GM21367 (cell line): Measurements from ENCODE around the gene ACAD8.
"Not testable (repeated sequence)": the region's sequence is repeated elsewhere in the genome, so short reads cannot be mapped to it uniquely, and the experiment has no call there.

Source experiments
- ATAC-seq: cut with Tn5 transposase; IDR thresholded peaks from one replicate; pipeline ENCODE4 v1.9.1; 2021; ENCODE audit not compliant: unreplicated experiment

The ACAD8 gene

DNA sequence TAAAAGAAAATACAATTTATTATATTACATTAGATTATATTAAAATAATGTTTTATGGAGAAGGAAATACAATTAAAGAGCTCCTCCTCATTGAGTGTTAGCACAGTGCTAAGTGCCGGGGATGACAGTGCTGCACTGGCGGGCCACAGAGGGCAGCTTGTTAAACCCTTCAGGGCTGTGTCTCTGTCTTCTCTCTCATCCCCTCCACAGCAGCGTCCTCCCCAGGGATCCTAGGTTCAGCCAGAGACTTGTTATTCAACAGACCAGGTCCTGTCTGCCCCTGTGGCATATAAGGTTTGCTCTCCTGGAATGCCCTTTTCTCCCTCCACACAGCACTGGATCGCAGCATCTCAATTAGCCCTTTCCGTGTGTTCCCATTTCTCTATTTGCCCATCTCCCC is 14.4 kb upstream of the ACAD8 start:
- no peak for ATAC-seq

DNA sequence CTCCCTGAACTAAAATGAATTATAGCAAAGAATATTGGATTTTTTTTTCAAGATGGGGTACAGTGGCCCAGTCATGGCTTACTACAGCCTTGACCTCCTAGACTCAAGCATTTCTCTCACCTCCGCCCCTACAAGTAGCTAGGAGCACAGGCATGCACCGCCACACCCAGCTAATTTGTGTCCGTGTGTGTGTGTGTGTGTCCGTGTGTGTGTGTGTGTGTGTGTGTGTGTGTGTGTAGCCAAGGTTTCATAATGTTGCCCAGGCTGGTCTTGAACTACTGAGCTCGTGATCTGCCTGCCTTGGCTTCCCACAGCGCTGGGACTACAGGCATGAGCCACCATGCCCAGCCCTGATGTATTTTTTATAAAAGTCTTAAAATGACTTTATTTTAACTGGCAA is 12.8 kb upstream of the ACAD8 start:
- ATAC-seq, result no peak

DNA sequence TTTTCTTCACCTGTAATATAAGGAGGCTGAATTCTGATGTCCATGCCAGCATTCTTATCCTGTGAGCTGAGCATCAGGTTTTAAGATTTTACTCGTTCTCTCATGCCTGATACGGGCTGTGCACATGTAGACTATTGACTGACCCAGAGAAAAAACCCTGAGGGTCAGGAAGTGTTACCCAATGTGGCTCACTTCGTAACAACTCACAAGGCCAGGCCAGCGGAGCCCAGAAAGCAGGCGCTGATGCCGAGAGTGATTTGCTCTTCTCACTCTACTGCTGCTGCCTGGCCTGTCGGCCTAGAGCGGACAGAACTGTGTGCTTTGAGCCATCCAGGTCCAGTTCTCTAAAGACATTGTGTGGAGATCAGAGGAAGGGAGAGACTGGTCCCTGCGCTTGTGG is 11.0 kb upstream of the ACAD8 start:
- ATAC-seq, result no peak

DNA sequence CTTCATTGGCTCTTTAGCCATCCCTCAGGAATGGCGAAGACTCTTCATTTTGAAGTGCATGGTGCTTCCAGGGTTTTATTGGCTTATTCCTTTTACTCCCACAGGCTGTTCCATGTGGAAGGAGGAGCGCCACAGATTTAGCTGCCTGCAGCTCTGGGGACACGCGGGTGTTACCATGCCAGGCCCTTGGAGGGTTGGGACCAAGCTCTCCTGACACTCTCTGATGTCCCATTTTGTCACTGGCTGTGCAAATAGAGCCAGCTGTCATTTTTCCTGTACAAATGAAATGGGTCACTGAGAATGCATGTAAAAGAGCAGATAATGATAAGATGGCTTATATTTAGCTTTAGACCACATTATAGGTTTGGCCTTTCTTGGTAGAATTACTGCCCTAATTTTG is 9.5 kb upstream of the ACAD8 start:
- no peak for ATAC-seq

DNA sequence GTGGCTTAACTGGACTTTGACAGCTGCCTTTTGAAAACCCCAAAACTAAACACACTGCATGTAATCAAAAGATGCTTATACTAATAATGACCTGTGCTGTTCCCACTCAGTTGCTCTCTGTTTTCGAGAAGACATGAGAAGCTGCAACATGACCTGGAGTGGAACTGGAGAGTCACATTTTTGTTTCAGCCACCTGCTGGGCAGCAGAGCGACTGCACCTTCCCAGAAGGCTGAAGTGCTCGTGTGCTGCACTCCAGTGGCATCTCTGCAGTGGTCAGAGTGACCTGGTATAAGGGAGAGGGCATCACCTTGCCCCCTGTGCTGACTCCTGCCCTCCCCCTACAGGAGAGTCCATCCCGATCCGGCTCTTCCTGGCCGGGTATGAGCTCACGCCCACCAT is 8.8 kb upstream of the ACAD8 start:
- peak; percentile 86 for ATAC-seq

DNA sequence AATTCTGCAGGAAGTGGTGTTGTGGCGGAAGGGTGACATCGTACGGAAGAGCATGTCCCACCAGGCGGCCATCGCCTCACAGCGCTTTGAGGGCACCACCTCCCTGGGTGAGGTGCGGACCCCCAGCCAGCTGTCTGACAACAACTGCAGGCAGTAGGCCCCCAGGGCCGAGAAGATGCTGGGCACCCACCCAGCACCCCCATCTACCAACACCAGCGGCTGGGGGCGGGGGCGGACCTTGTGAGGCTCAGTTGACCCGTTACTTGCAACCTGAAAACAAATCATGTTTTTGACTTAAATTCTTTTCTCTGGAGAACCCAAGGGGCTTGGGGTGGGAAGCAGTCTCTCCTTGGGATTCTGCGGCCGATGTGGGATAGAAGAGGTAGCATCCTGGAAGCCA is 7.9 kb upstream of the ACAD8 start:
- no peak for ATAC-seq

DNA sequence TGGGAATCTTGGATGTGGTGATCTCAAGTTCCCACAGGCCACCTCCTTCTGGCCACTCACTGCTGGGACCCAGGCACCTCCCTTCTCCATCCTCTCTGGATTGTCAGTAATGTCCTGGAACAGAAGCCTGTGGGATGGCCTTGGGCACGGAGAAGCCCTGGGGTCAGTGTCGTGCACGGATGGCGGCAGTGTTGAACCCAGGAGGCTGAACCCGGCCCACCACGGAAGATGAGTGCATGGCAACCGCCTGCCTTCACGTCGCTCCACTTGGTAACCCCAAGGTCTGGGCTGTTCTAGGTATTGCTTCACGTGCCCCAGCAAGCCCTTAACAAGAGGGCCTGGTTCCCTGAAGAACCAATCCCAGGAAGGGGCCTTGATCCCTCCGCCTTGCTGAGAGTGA is 7.3 kb upstream of the ACAD8 start:
- no peak for ATAC-seq

DNA sequence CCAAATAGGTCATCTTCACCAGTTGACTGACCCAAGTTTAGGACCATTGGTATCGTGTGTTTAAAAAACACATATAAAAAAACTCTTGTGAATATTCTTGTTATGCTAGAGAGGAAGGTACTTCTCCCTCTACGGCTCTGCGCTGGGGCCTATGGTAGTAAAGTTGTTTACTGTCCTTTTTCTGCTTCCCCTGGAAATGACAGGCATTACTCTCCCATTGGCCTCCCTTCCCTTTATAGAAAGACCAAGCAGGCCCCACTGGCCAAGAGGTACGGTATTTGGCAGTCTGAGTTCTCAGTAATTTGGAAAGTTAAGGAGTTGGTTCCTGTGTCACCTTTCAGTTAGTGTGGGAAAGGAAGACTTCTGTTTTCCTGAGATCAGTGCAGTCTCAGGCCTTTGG is 6.7 kb upstream of the ACAD8 start:
- no peak for ATAC-seq

DNA sequence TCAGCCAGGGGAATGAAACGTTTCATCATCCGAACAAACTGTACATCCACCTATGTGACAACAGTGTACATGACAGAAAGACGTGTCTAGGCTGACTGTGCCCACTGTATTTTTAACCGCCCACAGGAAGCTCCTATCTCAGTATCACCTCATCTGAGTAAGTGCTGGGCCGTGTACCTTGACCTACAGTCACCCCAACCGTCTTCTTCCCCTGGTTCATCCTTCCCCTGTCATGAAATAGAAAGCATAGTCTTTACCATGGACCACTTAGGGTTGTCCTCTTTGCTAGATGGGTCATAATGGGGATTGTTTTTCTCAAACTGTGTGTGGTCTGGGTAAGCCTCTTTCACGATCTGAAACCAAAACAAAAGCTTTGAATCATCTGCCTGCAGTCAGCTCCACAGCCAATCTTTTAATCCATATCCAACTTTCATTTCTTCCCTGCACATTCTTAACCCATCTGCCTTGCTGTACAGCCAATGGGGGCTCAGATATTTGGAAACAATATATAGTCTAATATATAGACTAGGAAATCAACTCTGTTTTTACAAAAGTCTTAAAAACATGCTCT is 4.4 kb upstream of the ACAD8 start:
- ATAC-seq, result no peak

DNA sequence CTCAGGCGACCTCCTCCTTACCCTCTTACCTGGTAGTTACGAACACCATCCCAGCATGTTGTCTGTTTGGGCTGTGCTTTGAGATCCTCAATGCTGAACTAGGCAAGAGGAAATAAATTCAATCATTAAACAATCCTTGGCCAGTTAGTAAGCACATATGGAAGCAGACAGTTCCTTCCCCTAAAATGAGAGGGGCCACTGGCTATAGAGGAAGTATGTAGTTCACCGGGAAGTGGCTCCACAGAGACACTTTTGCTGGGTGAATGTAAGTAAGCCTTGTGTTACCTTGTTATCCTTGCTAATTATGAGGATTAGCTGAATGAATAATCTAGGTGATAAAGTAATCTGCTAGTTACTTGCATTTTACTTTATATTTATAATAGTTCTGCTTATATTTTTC is 3.1 kb upstream of the ACAD8 start:
- no peak for ATAC-seq

DNA sequence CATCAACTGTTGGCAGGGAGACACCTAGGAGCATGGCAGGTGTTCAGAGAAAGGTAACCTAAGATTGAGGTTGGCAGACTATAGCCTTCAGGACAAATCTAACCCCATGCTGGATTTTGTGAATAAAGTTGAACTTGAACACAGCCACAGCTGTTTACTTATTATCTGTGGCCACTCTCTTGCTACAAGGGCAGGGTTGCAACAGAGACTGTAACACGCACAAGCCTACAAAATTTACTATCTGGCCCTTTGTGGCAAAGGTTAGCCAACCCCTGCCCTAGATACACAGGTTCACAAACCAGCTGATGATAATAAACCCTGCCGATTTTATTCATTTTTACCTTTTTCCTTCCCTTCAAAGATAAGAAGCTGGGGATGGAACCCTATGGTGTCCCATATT is 2.7 kb upstream of the ACAD8 start:
- ATAC-seq, result no peak

DNA sequence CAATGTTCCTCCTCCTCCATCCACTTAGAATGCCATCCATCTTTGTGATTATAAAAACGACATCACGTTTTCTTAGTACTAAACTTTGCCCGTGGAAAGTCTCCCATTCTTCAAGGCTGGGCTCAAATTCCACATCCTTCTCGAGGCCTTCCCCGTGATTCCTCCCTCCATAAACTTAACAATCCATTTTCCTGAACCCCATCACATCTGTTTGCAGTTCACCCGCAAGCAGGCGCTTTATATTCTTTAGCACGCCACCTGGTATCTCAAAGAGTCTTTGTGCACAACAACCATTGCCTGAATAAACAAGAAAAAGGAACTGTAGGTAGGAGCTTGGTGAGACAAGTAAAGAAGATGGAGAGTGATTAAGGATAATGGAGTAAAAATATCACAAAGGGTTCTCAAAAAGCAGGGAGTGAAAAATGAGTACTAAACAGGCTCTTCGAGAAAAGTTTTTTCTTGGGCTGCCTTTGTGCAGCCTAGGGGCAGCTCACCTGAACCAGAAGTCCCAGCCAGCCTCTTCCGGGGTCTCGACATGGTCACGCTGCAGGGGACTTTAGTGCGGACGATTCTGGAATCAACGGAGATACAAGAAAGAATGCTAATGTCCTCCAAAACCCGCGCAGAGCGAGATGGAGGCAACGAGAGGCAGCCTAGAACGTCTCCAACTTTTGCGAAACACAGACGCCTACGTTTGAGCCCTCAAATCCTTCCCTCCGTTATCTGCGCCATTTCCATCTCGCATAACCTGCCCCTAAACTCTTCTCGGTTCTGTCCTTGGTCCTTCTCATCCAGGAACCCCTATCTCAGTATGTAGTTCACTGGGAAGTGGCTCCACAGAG is 801 bp upstream of the ACAD8 start:
- peak; percentile 26 for ATAC-seq

DNA sequence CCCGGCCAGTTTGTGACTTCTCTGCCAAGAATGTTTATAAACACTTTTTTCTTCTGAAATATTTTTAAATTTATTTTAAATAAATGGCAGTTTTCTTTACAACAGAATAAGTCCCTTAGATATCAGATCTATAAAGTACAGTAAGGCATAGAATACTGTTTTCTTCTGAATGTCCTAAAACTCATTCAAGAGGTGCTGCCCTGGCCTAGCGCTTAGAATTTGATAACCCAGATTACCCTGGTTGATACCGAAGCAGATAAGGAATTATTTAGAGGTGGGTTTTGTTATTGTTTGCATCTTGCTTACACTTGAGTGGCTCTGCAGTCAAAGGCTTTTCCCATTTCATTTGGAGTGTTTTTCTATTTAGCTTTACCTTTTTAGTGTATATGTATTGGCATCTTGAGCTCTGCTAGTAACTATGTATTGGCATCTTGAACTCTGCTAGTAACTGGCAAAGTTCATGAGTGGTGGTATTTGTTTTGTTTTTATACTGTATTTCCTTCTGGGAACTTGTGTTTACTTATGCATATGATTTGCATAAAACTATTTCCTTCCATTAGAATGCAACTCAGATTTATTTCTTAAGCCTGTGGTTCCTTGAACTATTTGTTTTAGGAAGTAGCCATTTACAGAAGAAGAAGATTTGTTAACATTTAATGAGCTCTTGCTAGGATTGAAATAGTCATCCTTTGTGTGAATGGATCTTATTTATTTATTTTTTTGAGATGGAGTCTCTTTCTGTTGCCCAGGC is 1.2 kb downstream of the ACAD8 start:
- ATAC-seq, result no peak

DNA sequence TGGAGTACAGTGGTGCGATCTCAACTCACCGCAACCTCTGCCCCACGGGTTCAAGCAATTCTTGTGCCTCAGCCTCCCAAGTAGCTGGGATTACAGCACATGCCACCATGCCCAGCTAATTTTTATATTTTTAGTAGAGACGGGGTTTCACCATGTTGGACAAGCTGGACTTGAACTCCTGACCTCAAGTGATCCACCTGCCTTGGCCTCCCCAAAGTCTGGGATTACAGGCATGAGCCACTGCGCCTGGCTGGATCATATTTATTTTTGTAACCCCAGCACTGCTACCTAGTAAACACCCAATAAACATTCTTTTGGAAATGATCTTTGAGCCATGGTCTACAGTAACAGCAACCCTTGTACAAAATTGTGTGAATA is 1.8 kb downstream of the ACAD8 start:
- ATAC-seq, result not testable (repeated sequence)

DNA sequence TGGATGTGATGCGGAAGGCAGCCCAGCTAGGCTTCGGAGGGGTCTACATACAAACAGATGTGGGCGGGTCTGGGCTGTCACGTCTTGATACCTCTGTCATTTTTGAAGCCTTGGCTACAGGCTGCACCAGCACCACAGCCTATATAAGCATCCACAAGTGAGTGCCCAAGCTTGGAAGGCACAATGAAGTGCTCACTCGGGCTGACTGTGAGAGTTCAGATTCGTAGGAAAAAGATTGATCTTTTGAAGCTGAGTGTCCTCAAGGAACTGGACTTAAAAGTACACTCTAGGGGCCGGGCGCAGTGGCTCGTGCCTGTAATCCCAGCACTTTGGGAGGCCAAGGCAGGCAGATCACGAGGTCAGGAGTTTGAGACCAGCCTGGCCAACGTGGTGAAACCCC is 3.7 kb downstream of the ACAD8 start:
- no peak for ATAC-seq

DNA sequence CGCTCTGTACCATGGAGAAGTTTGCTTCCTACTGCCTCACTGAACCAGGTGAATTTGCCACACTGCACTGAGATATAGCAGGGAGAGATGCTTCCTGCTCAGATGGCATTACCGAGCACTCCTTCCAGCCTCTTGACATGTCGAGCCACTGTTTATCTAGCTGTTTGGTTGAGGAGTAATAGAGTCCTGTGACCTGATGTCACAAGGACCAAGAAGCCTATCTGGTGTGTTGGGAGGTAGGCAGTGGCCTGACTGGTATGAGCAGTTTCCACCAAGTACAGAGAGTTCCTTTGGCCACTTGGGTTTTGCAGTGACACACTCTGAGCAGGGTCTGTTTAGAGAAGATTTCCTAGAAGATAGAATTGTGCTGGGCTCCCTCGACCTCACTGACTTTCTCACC is 5.2 kb downstream of the ACAD8 start:
- ATAC-seq, result no peak

DNA sequence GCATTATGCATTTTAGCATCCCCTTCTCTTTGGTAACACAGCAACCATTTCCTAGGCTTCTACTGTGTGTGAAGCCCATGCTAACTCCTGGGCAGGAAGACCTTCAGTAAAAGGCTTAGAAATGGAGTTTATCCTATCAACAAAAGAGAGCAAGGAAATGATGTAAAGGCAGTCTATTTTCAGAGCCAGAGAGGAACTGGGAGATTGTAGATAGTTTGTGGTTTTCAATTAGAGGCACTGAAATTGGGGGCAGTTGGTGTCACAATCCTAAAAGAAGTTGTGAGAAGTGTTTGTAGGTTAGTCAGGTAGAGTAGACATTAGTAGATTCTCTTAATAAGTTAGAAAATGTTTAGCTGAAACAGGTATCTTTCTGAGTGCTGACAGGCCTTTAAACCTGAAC is 7.1 kb downstream of the ACAD8 start:
- ATAC-seq, result no peak

DNA sequence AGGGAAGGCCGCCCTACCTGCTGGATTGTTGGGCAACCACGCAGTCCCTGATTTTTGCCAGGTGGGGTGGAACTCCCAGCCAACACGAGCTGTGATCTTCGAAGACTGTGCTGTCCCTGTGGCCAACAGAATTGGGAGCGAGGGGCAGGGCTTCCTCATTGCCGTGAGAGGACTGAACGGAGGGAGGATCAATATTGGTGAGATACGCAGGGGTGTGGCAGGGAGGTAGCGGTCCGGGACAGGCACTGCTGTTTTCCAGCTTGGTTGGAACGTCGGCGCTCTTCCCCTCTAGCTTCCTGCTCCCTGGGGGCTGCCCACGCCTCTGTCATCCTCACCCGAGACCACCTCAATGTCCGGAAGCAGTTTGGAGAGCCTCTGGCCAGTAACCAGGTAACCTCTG is 7.6 kb downstream of the ACAD8 start:
- no peak for ATAC-seq

DNA sequence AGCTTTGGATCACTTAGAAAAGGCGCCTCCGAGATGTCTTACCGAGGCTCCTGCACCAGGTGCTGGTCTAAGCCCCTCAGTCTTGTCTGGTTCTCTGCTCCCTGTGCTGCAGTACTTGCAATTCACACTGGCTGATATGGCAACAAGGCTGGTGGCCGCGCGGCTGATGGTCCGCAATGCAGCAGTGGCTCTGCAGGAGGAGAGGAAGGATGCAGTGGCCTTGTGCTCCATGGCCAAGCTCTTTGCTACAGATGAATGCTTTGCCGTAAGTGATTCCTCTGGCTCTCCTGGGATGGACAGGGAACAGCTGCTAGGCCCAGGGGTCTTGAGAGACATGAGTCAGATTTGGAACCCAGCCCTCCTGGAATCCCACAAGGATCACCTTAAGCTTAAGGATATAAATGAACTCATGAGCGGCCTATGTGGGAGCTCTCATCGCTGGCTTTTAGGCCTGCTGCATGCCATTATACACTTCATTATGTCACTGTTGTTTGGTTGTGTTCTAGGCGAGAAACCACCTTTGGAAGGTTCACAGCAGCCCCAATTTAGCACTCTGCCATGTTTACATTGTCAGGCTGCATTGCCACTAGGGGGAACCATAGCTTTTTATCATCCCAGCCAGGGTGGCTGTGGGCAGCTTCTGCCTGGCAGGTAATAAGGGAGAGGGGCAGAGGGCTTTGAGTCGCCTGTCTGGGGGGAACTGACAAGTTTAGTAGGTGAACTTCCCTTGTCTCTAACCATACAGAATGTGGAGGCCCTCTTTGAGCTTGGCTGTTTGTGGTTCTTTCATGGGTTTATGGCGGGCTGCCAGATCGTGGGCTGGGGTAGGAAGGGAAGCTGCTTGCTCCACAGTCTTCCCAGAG is 8.5 kb downstream of the ACAD8 start:
- ATAC-seq, result no peak

DNA sequence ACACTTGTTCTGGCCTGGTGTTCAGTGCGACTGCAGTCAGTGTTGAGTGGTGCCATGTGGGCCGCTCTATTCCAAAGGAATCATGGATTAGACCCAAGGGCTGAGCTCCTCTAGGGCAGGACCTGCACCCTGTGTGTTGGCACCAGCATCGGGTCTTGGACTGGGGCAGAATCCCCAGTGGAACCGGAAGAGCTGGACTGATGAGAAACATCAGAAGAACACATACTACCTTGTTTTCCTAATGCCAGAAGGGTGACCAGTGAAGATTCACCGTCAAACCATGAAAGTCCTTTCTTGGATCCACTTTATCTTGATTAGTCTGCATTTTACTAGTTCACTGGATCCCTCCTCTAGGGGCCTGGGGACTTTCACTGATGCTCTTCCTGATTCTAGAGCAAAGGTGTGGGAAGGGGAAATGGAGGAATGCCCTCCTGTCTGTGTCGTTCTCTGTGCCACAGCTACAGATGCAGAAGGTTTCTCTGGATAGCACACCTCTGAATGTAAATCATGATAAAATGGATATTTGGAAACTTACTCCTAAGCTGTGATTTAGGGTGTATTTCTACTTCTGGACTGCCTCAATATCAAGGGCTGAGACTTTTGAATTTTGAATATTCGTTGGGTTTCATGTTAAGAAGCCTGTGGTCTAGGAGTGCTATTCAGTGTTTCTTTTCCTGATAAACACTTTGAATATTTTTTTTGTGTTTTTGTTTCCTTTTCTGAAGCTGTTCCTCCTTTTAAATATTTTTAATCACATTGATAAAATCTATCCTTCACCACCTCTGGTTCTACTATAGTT is 11.8 kb downstream of the ACAD8 start:
- no peak for ATAC-seq

DNA sequence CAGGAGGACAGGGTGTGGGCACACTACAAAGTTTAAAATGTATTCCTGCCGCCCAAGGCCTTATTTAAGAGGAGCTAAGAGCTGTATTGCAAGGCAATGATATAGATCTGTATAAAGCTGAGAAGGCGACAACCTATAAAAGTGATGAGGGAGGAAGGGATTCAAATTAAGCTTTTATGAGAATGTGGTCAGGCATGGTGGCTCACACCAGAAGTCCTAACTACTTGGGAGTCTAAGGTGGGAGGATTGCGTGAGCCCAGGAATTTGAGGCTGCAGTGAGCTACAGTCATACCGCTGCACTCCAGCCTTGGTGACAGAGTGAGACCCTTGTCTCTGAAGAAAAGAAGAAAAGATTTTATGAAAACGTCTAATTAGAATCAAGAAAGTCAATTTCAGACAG is 13.1 kb downstream of the ACAD8 start:
- no peak for ATAC-seq
